K562 (cell line): ENCODE data around the gene AP1M1. TPM values are rescaled to one million over a fixed set of nuclear protein-coding genes. Genes with fewer than 3 reads are reported as not detected.

Experiments used
- ATAC-seq: fragments of 200-7000 bp; cut with Tn5 transposase; 3 replicates; pipeline ENCODE4 v1.9.1; 2020; ENCODE audit warnings: moderate library complexity
- BruUV-seq: library from RNA; stranded (reverse); fragments of 400-500 nt; replicated peaks from 2 replicates; lab custom pipeline; 2021; lab: Mats Ljungman, UMichigan
- CTCF ChIA-PET: fragments of 300-600 bp; formaldehyde crosslinking; extraction: SDS; loops from one replicate; lab custom pipeline; 2021; ENCODE audit warnings: low intra/inter-chr PET ratio; lab: Yijun Ruan, JAX
- POLR2A ChIA-PET: fragments of 300-600, 350-650 bp; sonication (Branson Sonifier 250); formaldehyde crosslinking; extraction: SDS; loops from one replicate; lab custom pipeline; 2021; ENCODE audit warnings: antibody characterized with exemption, inconsistent platforms; lab: Yijun Ruan, JAX
- DNase-seq, 4 experiments: peaks; one replicate each; pipeline versions ENCODE4 v3.0.0 to v3.0.0-alpha.2; 2011 to 2018; ENCODE audit warnings: low spot score in 3 of 4, mixed read lengths in 3 of 4; ENCODE audit errors: extremely low read depth in 1 of 4
- FAIRE-seq: peaks from 2 replicates; lab custom pipeline; 2011; peaks lifted over from hg19 to GRCh38; lab: Jason Lieb, UNC
- H2AFZ ChIP-seq: 2 replicates; pipeline ENCODE4 v1.6.0; 2011; ENCODE audit warnings: low read depth, low read length, control low read depth, inconsistent platforms
- H3K27ac ChIP-seq: fragments of 200-600 bp; 3 replicates; pipeline ENCODE4 v1.8.0; 2011; ENCODE audit warnings: low read depth, mild to moderate bottlenecking, control low read depth, inconsistent platforms, low read length, moderate library complexity, mixed read lengths; ENCODE audit errors: extremely low read depth
- H3K27me3 ChIP-seq, 2 experiments: fragments of 300-600 bp in 1 of 2; 2 replicates in 1 of 2; 3 replicates in 1 of 2; pipeline versions ENCODE4 v1.6.0 to v1.8.0; 2011; ENCODE audit warnings: inconsistent platforms in 2 of 2, low read length in 2 of 2, mild to moderate bottlenecking in 1 of 2, mixed read lengths in 1 of 2, moderate library complexity in 1 of 2; ENCODE audit not compliant: control insufficient read depth in 2 of 2, insufficient read depth in 2 of 2
- H3K36me3 ChIP-seq: fragments of 300-600 bp; 3 replicates; pipeline ENCODE4 v1.8.0; 2011; ENCODE audit warnings: mild to moderate bottlenecking, low read length, inconsistent platforms; ENCODE audit not compliant: control insufficient read depth, insufficient read depth
- H3K4me1 ChIP-seq, 2 experiments: fragments of 200-600 bp in 1 of 2; replicated peaks in 1 of 2; 2 replicates in 1 of 2; 3 replicates in 1 of 2; pipeline versions ENCODE4 v1.5.1 to v1.8.0; 2011; ENCODE audit warnings: inconsistent platforms in 2 of 2, low read length in 2 of 2, mild to moderate bottlenecking in 1 of 2, mixed read lengths in 1 of 2, moderate library complexity in 1 of 2; ENCODE audit not compliant: control insufficient read depth in 2 of 2, insufficient read depth in 2 of 2
- H3K4me2 ChIP-seq: 2 replicates; pipeline ENCODE4 v1.6.1; 2011; ENCODE audit warnings: low read length, control low read depth, inconsistent platforms, mixed read lengths; ENCODE audit not compliant: insufficient read depth
- H3K4me3 ChIP-seq: fragments of 200-600 bp; sonication (generic), shearing (Covaris generic); 2 replicates; pipeline ENCODE4 v1.5.1; 2016; ENCODE audit warnings: control low read depth, inconsistent platforms
- H3K79me2 ChIP-seq: fragments of 200-600 bp; 3 replicates; pipeline ENCODE4 v1.8.0; 2011; ENCODE audit warnings: low read length, inconsistent platforms; ENCODE audit not compliant: control insufficient read depth, insufficient read depth
- H3K9ac ChIP-seq, 2 experiments: 2 replicates each; pipeline versions ENCODE4 v1.6.0 to v1.6.1; 2011; ENCODE audit warnings: low read depth in 2 of 2, low read length in 2 of 2, control low read depth in 1 of 2, inconsistent platforms in 1 of 2, mild to moderate bottlenecking in 1 of 2, mixed read lengths in 1 of 2; ENCODE audit not compliant: insufficient read depth in 1 of 2
- H3K9me1 ChIP-seq: one replicate; pipeline ENCODE4 v1.6.0; 2011; ENCODE audit warnings: inconsistent platforms, mild to moderate bottlenecking, low read length, moderate library complexity; ENCODE audit not compliant: control insufficient read depth, insufficient read depth
- H3K9me3 ChIP-seq: replicated peaks from 2 replicates; pipeline ENCODE4 v1.5.1; 2011; ENCODE audit warnings: low read depth, low read length, inconsistent platforms; ENCODE audit not compliant: control insufficient read depth, insufficient read depth
- H4K20me1 ChIP-seq: replicated peaks from 2 replicates; pipeline ENCODE4 v1.6.1; 2011; ENCODE audit warnings: low read length, inconsistent platforms, mixed read lengths; ENCODE audit not compliant: control insufficient read depth, insufficient read depth
- CBX2 ChIP-seq: fragments of 200-600 bp; sonication (generic); IDR thresholded peaks from one replicate; pipeline ENCODE4 v1.6.1; 2012; ENCODE audit warnings: mild to moderate bottlenecking, low read length, inconsistent platforms; ENCODE audit not compliant: insufficient read depth, poor library complexity, severe bottlenecking
- CBX5 ChIP-seq: IDR thresholded peaks from 2 replicates; pipeline ENCODE4 v1.6.1; 2014; ENCODE audit warnings: low read depth, borderline replicate concordance
- CBX8 ChIP-seq: fragments of 200-600 bp; sonication (generic); IDR thresholded peaks from 2 replicates; pipeline ENCODE4 v1.6.1; 2012; ENCODE audit warnings: borderline replicate concordance, mixed run types, low read depth, mild to moderate bottlenecking, moderate library complexity, mixed read lengths, low read length, control low read depth, inconsistent platforms; ENCODE audit not compliant: poor library complexity, severe bottlenecking; ENCODE audit errors: extremely low read depth
- HNRNPH1 ChIP-seq: fragments of 200-400 bp; formaldehyde crosslinking; optimal IDR thresholded peaks from 2 replicates; pipeline ENCODE3; 2017; ENCODE audit warnings: low read depth, mild to moderate bottlenecking, low read length, moderate library complexity
- MCM3 ChIP-seq: fragments of 450-650 bp; IDR thresholded peaks from 2 replicates; pipeline ENCODE4 v1.6.1; 2016
- MLX ChIP-seq, 2 experiments: fragments of 450-650 bp in 1 of 2; sonication (generic) in 1 of 2; formaldehyde crosslinking; conservative IDR thresholded peaks; 2 replicates each; pipeline versions ENCODE4 v1.4.0 to v1.8.1; 2020 to 2022; ENCODE audit warnings: mild to moderate bottlenecking in 1 of 2, missing genetic modification reagents in 1 of 2
- SNIP1 ChIP-seq: fragments of 450-650 bp; IDR thresholded peaks from 2 replicates; pipeline ENCODE4 v1.7.1; 2017; ENCODE audit warnings: low read depth, mild to moderate bottlenecking
- STAT5A ChIP-seq: IDR thresholded peaks from 2 replicates; pipeline ENCODE4 v1.6.1; 2012; ENCODE audit warnings: low read length, inconsistent platforms, borderline replicate concordance
- TSC22D4 ChIP-seq: fragments of 450-650 bp; IDR thresholded peaks from 2 replicates; pipeline ENCODE4 v1.6.1; 2016; ENCODE audit warnings: missing genetic modification characterization, missing biosample characterization, control low read depth
- ZKSCAN8 ChIP-seq: fragments of 200-800 bp; sonication (Bioruptor generic); IDR thresholded peaks from 2 replicates; pipeline ENCODE4 v1.6.1; 2016; ENCODE audit warnings: missing genetic modification characterization, missing compliant biosample characterization
- ZNF23 ChIP-seq: fragments of 250-450 bp; sonication (Bioruptor Pico); IDR thresholded peaks from 2 replicates; pipeline ENCODE4 v1.4.0; 2020; ENCODE audit warnings: mild to moderate bottlenecking
- ZNF3 ChIP-seq: fragments of 250-450 bp; sonication (Bioruptor Pico); IDR thresholded peaks from 2 replicates; pipeline ENCODE4 v1.5.0; 2021; ENCODE audit warnings: mild to moderate bottlenecking, moderate library complexity
- WGBS: fragments of 100-300 bp; shearing (Covaris generic); methylation state at CpG from one replicate; pipeline ENCODE4 v1.1.6; 2016; ENCODE audit warnings: low coverage, mixed read lengths; ENCODE audit not compliant: insufficient coverage; ENCODE audit errors: missing lambda C conversion rate; 5-methylcytosine and 5-hydroxymethylcytosine counted together
- in situ Hi-C: fragments of 300-500 bp; cut with MboI; formaldehyde crosslinking; loops from 4 replicates; pipeline ENCODE4 v1.15.0; 2018; ENCODE audit warnings: inconsistent platforms, mixed read lengths
- intact Hi-C: fragments of 100-400 bp; cut with micrococcal nuclease; formaldehyde crosslinking; loops from 2 replicates; pipeline ENCODE4 v1.14.2; 2022
- polyA plus RNA-seq, 8 experiments: library from polyadenylated mRNA; depleted of rRNA in 4 of 8; stranded (reverse) in 5 of 8; unstranded in 3 of 8; fragments of >200 nt; fragmentation: Nextera tagmentation in 2 of 8; fragmentation: Illumina TruSeq in 1 of 8; extraction: Ambion mirVana in 2 of 8; extraction: Trizol in 1 of 8; gene quantifications; 2 replicates each; pipeline versions ENCODE4 v1.2.1 to v1.2.3, GENCODE V29; 2011 to 2014; ENCODE audit warnings: inconsistent platforms in 1 of 8, missing spikeins in 1 of 8
- total RNA-seq, 7 experiments: library from RNA; depleted of rRNA in 6 of 7; stranded (reverse); fragments of >200 nt in 6 of 7; fragmentation: Illumina TruSeq in 2 of 7; extraction: Trizol in 2 of 7; gene quantifications; 2 replicates each; pipeline versions ENCODE4 v1.2.1 to v1.2.3, GENCODE V29; 2011 to 2021; ENCODE audit warnings: low replicate concordance in 1 of 7

AP1M1 gene
- total and polyA plus RNA-seq, 9 of the 15 experiments (the other 6 are each of a cell fraction or from before 2014, with no cell fraction given), result 0.87 to 56.2 (median 29.1) TPM

- FAIRE-seq, result no peak
- in situ Hi-C loops, result loop anchor here (5.0 kb wide), 1 partner anchor 132 kb away; no protein-coding TSS in a partner anchor
- no peak overlapping the region for H2AFZ ChIP-seq
These were observed 52.2 kb downstream of the AP1M1 start for GRCh38 chr19:16249826-16250404.

GRCh38 chr19:16252459-16253205 is 54.9 kb downstream of the AP1M1 start:
- H3K36me3 ChIP-seq, result no peaks in the 10 kb centered on the region
- BruUV-seq, result no TSS peak
- DNase-seq, result no peak
- H3K9ac ChIP-seq, result no peak overlapping the region
- no peaks in the 10 kb centered on the region for H3K9me1 ChIP-seq
- peaks cover 3 to 13% of the 10 kb centered on the region in 2 experiments; a peak in 4 of 5 replicates for H3K4me1 ChIP-seq
- 69% methylated on average over 14 of the region's 23 CpGs for WGBS
- ChIA-PET POLR2A (no interaction called here), CTCF (no interaction called here)
- H3K27ac ChIP-seq, result no peak overlapping the region
- no peaks in the 10 kb centered on the region for H3K79me2 ChIP-seq
- no peak overlapping the region for H3K4me3 ChIP-seq
- no peak overlapping the region for H3K4me2 ChIP-seq
- peak; percentile 62 for FAIRE-seq
- in situ Hi-C loops (no loop called here), intact Hi-C loops (no loop called here)
- H3K27me3 ChIP-seq, result no peaks in the 10 kb centered on the region
- H3K9me3 ChIP-seq, result no peaks in the 10 kb centered on the region
- no peak for ATAC-seq
- no peaks in the 10 kb centered on the region for H4K20me1 ChIP-seq
- H2AFZ ChIP-seq, result no peak overlapping the region
- TF ChIP-seq MLX (CRISPR knock-in tag; conservative IDR thresholded peaks at IDR 0.05) (no peak), CBX2 (no peak), HNRNPH1 (no peak), STAT5A (no peak), CBX5 (no peak), SNIP1 (no peak), CBX8 (no peak), ZNF23 (CRISPR knock-in tag) (no peak), ZKSCAN8 (CRISPR knock-in tag) (no peak), TSC22D4 (tag) (0 out of 2 replicates have a peak, but pooled peaks have one; percentile 56)

More at GRCh38 chr19:16249826-16250404, 52.2 kb downstream of the AP1M1 start:
- no TSS peak for BruUV-seq
- H3K27me3 ChIP-seq, result no peaks in the 10 kb centered on the region
- no peak overlapping the region for H3K9ac ChIP-seq
- H4K20me1 ChIP-seq, result peaks cover 5% of the 10 kb centered on the region; the same call in 1 of the 2 replicates
- H3K36me3 ChIP-seq, result no peaks in the 10 kb centered on the region
- peaks cover 0 to 15% of the 10 kb centered on the region in 2 experiments; a peak in 4 of 5 replicates for H3K4me1 ChIP-seq
- intact Hi-C loops, result loop anchor here (5.0 kb wide), 1 partner anchor 77 kb away; no protein-coding TSS in a partner anchor
- no peaks in the 10 kb centered on the region for H3K9me1 ChIP-seq
- DNase-seq (no peak), ATAC-seq (no peak)
- ChIA-PET POLR2A (interaction anchor here (0.6 kb wide), 1 partner anchor 249 kb away, joined by 5 read pairs; no protein-coding TSS in a partner anchor), CTCF (interaction anchor here (1.4 kb wide), 1 partner anchor 133 kb away, joined by 3 read pairs; no protein-coding TSS in a partner anchor)
- no peak overlapping the region for H3K4me2 ChIP-seq
- WGBS, result 57% methylated on average over 10 of the region's 10 CpGs
- no peak overlapping the region for H3K27ac ChIP-seq
- H3K79me2 ChIP-seq, result no peaks in the 10 kb centered on the region
- TF ChIP-seq ZNF3, result no peak
- TF ChIP-seq MCM3, result peak; percentile 83; the same call in 1 of the 2 replicates
- no peak overlapping the region for H3K4me3 ChIP-seq
- no peaks in the 10 kb centered on the region for H3K9me3 ChIP-seq
